H1 (cell line): ENCODE results near the gene OR2A42.
"Not testable (repeated sequence)": the region's sequence is repeated elsewhere in the genome, so short reads cannot be mapped to it uniquely, and the experiment has no call there.

Experiments
- NRF1 ChIP-seq: IDR thresholded peaks from 2 replicates; pipeline ENCODE4 v1.6.1; 2011; ENCODE audit warnings: mild to moderate bottlenecking, low read depth, low read length, improper control_type of control experiment
- SRF ChIP-seq: IDR thresholded peaks from 2 replicates; pipeline ENCODE4 v1.6.1; 2011; ENCODE audit warnings: mild to moderate bottlenecking, low read depth, low read length, moderate library complexity

- not testable (repeated sequence) for TF ChIP-seq SRF, NRF1
Measured at GRCh38 chr7:144283716-144284115, 44.3 kb upstream of the OR2A42 start.
